ENCODE data around the gene SC5D. TPM values are rescaled to one million over a fixed set of nuclear protein-coding genes. Genes with fewer than 3 reads are reported as not detected.

Gene SC5D
- total RNA-seq, 1 experiment from 2014 or later: 79.2 TPM

GRCh38 chr11:121328176-121328966 lies 35.8 kb downstream of the SC5D start:
- ChIA-PET CTCF (no interaction called here), POLR2A (no interaction called here)
- no peak overlapping the region for H3K27ac Mint-ChIP-seq
- TF ChIP-seq CBFB (CRISPR knock-in tag; IDR thresholded peaks at IDR 0.05; ENCODE audit: low read depth) (no peak), IRF2 (CRISPR knock-in tag; IDR thresholded peaks at IDR 0.05; ENCODE audit: borderline replicate concordance, low read depth) (no peak), ZSCAN18 (CRISPR knock-in tag; IDR thresholded peaks at IDR 0.05) (no peak), GABPB1 (CRISPR knock-in tag; IDR thresholded peaks at IDR 0.05) (no peak), ERG (CRISPR knock-in tag; IDR thresholded peaks at IDR 0.05) (no peak), NR3C1 (CRISPR knock-in tag; conservative IDR thresholded peaks at IDR 0.05; ENCODE audit: low read depth) (no peak), OVOL2 (CRISPR knock-in tag; IDR thresholded peaks at IDR 0.05; ENCODE audit: borderline replicate concordance) (no peak), CREB1 (CRISPR knock-in tag; IDR thresholded peaks at IDR 0.05) (no peak), ZNF532 (CRISPR knock-in tag; IDR thresholded peaks at IDR 0.05; ENCODE audit: borderline replicate concordance) (no peak), NFE2L1 (CRISPR knock-in tag; IDR thresholded peaks at IDR 0.05) (no peak), SOX15 (CRISPR knock-in tag; IDR thresholded peaks at IDR 0.05) (no peak), AFF4 (CRISPR knock-in tag; IDR thresholded peaks at IDR 0.05; ENCODE audit: borderline replicate concordance) (no peak), TEAD1 (CRISPR knock-in tag; IDR thresholded peaks at IDR 0.05) (no peak), HMGA2 (CRISPR knock-in tag; IDR thresholded peaks at IDR 0.05) (no peak), FOXK1 (CRISPR knock-in tag; IDR thresholded peaks at IDR 0.05) (no peak)
- H3K4me1 Mint-ChIP-seq: peaks cover 2% of the 10 kb centered on the region
- no peak; the same call in 1 of the 2 replicates for ATAC-seq
- no peaks in the 10 kb centered on the region for H3K36me3 Mint-ChIP-seq
- H3K4me3 Mint-ChIP-seq: no peak overlapping the region
- peaks cover 7% of the 10 kb centered on the region for H3K9me3 Mint-ChIP-seq
- DNase-seq (ENCODE audit: low spot score): no peak
- H3K27me3 Mint-ChIP-seq (ENCODE audit: low read depth): no peaks in the 10 kb centered on the region; the same call in 1 of the 2 replicates
